HCT116 (cell line): Measurements from ENCODE around the gene SLC23A3. TPM values are rescaled to one million over a fixed set of nuclear protein-coding genes. Genes with fewer than 3 reads are reported as not detected.

Source experiments
- ATAC-seq: fragments of 200-7000 bp; cut with Tn5 transposase; 2 replicates; pipeline ENCODE4 v1.9.1; 2020; ENCODE audit warnings: mild to moderate bottlenecking, moderate library complexity
- BruUV-seq: library from RNA; stranded (reverse); fragments of 400-500 nt; replicated peaks from 2 replicates; lab custom pipeline; 2021; lab: Mats Ljungman, UMichigan
- CTCF ChIA-PET: fragments of 300-600 bp; sonication (Branson Sonifier 250); formaldehyde crosslinking; loops from one replicate; lab custom pipeline; 2021; ENCODE audit warnings: antibody characterized with exemption; lab: Charles Lee
- POLR2A ChIA-PET: fragments of 300-600, 350-600 bp; sonication (Branson Sonifier 250); formaldehyde crosslinking; loops from one replicate; lab custom pipeline; 2021; ENCODE audit warnings: antibody characterized with exemption; lab: Charles Lee
- RAD21 ChIA-PET, 2 experiments: fragments of 300-600 bp; sonication (Branson Sonifier 250); formaldehyde crosslinking; loops; one replicate each; lab custom pipeline; 2023; ENCODE audit warnings: low total read pairs in 2 of 2; ENCODE audit not compliant: uncharacterized antibody in 2 of 2, unreplicated experiment in 2 of 2, low non-redundant PET in 1 of 2; lab: Charles Lee
- DNase-seq: peaks from one replicate; pipeline ENCODE4 v3.0.0-alpha.2; 2010; ENCODE audit warnings: low read depth, low spot score
- H2AFZ ChIP-seq: fragments of 200-600 bp; shearing (Covaris generic), sonication (generic); 2 replicates; pipeline ENCODE4 v1.6.1; 2017; ENCODE audit warnings: low read depth, mixed run types, mixed read lengths, antibody characterized with exemption, low read length; ENCODE audit not compliant: poor library complexity, severe bottlenecking
- H3K27ac ChIP-seq: 2 replicates; pipeline ENCODE4 v1.5.1; 2012; ENCODE audit warnings: low read depth, low read length
- H3K27me3 ChIP-seq: fragments of 200-600 bp; sonication (generic); 2 replicates; pipeline ENCODE4 v1.6.1; 2016; ENCODE audit warnings: mixed run types, low read length, mixed read lengths; ENCODE audit not compliant: insufficient read depth
- H3K36me3 ChIP-seq, 2 experiments: fragments of 200-500 bp in 1 of 2; fragments of 200-600 bp in 1 of 2; sonication (Bioruptor generic) in 1 of 2; sonication (generic) in 1 of 2; 2 replicates each; pipeline versions ENCODE4 v1.5.1 to v1.6.1; 2014 to 2016; ENCODE audit warnings: low read length in 2 of 2, inconsistent platforms in 1 of 2, mixed read lengths in 1 of 2, mixed run types in 1 of 2; ENCODE audit not compliant: insufficient read depth in 2 of 2, control insufficient read depth in 1 of 2
- H3K4me1 ChIP-seq, 2 experiments: fragments of 200-600 bp in 1 of 2; sonication (generic) in 1 of 2; 2 replicates each; pipeline versions ENCODE4 v1.5.1 to v1.6.1; 2012 to 2017; ENCODE audit warnings: low read length in 2 of 2, inconsistent platforms in 1 of 2, mild to moderate bottlenecking in 1 of 2, mixed read lengths in 1 of 2, mixed run types in 1 of 2, moderate library complexity in 1 of 2; ENCODE audit not compliant: insufficient read depth in 2 of 2, control insufficient read depth in 1 of 2
- H3K4me2 ChIP-seq: fragments of 200-600 bp; sonication (generic); 2 replicates; pipeline ENCODE4 v1.6.1; 2017; ENCODE audit warnings: mixed run types, low read length, mixed read lengths
- H3K4me3 ChIP-seq, 2 experiments: fragments of 200-600 bp in 1 of 2; sonication (generic) in 1 of 2; replicated peaks in 1 of 2; 2 replicates each; pipeline ENCODE4 v1.5.1; 2011 to 2016; ENCODE audit warnings: low read length in 2 of 2, control low read depth in 1 of 2, low read depth in 1 of 2, mild to moderate bottlenecking in 1 of 2, mixed read lengths in 1 of 2, mixed run types in 1 of 2
- H3K79me2 ChIP-seq: fragments of 200-600 bp; sonication (generic); 2 replicates; pipeline ENCODE4 v1.6.1; 2017; ENCODE audit warnings: mild to moderate bottlenecking, mixed run types, low read length, moderate library complexity, mixed read lengths; ENCODE audit not compliant: insufficient read depth
- H3K9ac ChIP-seq: fragments of 200-600 bp; sonication (generic); 2 replicates; pipeline ENCODE4 v1.6.1; 2016; ENCODE audit warnings: low read length, mixed read lengths
- H3K9me2 ChIP-seq: fragments of 200-600 bp; sonication (generic), shearing (Covaris generic); 2 replicates; pipeline ENCODE4 v1.6.1; 2017; ENCODE audit warnings: mixed run types, mild to moderate bottlenecking, moderate library complexity; ENCODE audit not compliant: insufficient read depth
- H3K9me3 ChIP-seq, 2 experiments: fragments of 200-500 bp in 1 of 2; fragments of 200-600 bp in 1 of 2; sonication (Bioruptor generic) in 1 of 2; sonication (generic) in 1 of 2; 2 replicates each; pipeline ENCODE4 v1.6.1; 2014 to 2017; ENCODE audit warnings: low read length in 2 of 2, mixed read lengths in 2 of 2, inconsistent platforms in 1 of 2, low read depth in 1 of 2, mild to moderate bottlenecking in 1 of 2, mixed run types in 1 of 2, moderate library complexity in 1 of 2; ENCODE audit not compliant: control insufficient read depth in 1 of 2, insufficient read depth in 1 of 2
- H4K20me1 ChIP-seq: fragments of 200-600 bp; sonication (generic), shearing (Covaris generic); 2 replicates; pipeline ENCODE4 v1.6.1; 2017; ENCODE audit warnings: mixed run types, mild to moderate bottlenecking, moderate library complexity; ENCODE audit not compliant: insufficient read depth
- CTCF ChIP-seq, 3 experiments: fragments of 200-600 bp in 1 of 3; sonication (generic) in 1 of 3; IDR thresholded peaks in 2 of 3; conservative IDR thresholded peaks in 1 of 3; 2 replicates each; pipeline ENCODE4 v1.5.1; 2012 to 2017; ENCODE audit warnings: low read depth in 2 of 3, low read length in 2 of 3, antibody characterized with exemption in 1 of 3, borderline replicate concordance in 1 of 3, control low read depth in 1 of 3, mild to moderate bottlenecking in 1 of 3, mixed read lengths in 1 of 3, mixed run types in 1 of 3, moderate library complexity in 1 of 3; ENCODE audit not compliant: insufficient read depth in 1 of 3
- ELF1 ChIP-seq: IDR thresholded peaks from 2 replicates; pipeline ENCODE4 v1.6.1; 2012; ENCODE audit warnings: low read depth, borderline replicate concordance
- EZH2phosphoT487 ChIP-seq: fragments of 200-600 bp; IDR thresholded peaks from 2 replicates; pipeline ENCODE4 v1.6.1; 2018; ENCODE audit warnings: antibody characterized with exemption, borderline replicate concordance
- FOSL1 ChIP-seq: IDR thresholded peaks from 2 replicates; pipeline ENCODE4 v1.6.1; 2012; ENCODE audit warnings: low read depth
- POLR2A ChIP-seq: IDR thresholded peaks from 2 replicates; pipeline ENCODE4 v1.7.0; 2011; ENCODE audit warnings: borderline replicate concordance; ENCODE audit not compliant: insufficient read depth, insufficient read length; ENCODE audit errors: extremely low read depth
- POLR2AphosphoS5 ChIP-seq: IDR thresholded peaks from 2 replicates; pipeline ENCODE4 v1.6.1; 2011; ENCODE audit warnings: mild to moderate bottlenecking, low read depth, low read length, moderate library complexity
- RAD21 ChIP-seq: IDR thresholded peaks from 2 replicates; pipeline ENCODE4 v1.6.1; 2012; ENCODE audit warnings: low read depth, mild to moderate bottlenecking
- SIN3A ChIP-seq: IDR thresholded peaks from 2 replicates; pipeline ENCODE4 v1.6.1; 2012; ENCODE audit warnings: low read depth
- SRF ChIP-seq: IDR thresholded peaks from 2 replicates; pipeline ENCODE4 v1.6.1; 2012; ENCODE audit warnings: low read depth
- TCF7L2 ChIP-seq: IDR thresholded peaks from 2 replicates; pipeline ENCODE4 v1.7.0; 2011; ENCODE audit warnings: borderline replicate concordance, inconsistent platforms; ENCODE audit not compliant: insufficient read depth, insufficient read length; ENCODE audit errors: extremely low read depth
- YY1 ChIP-seq: IDR thresholded peaks from 2 replicates; pipeline ENCODE4 v1.6.1; 2011; ENCODE audit warnings: low read length, low read depth, moderate library complexity, mild to moderate bottlenecking; ENCODE audit not compliant: insufficient replicate concordance; ENCODE audit errors: extremely low read depth
- ZFX ChIP-seq: fragments of 450-650 bp; IDR thresholded peaks from 2 replicates; pipeline ENCODE4 v1.6.1; 2017
- intact Hi-C: fragments of 100-400 bp; cut with micrococcal nuclease; formaldehyde crosslinking; loops from 2 replicates; pipeline ENCODE4 v1.10.0; 2022
- total RNA-seq: library from RNA; stranded (reverse); gene quantifications from one replicate; pipeline ENCODE4 v1.2.1, GENCODE V29; 2021; ENCODE audit not compliant: unreplicated experiment
- TF ChIP-seq, protein P1 (sequence below): IDR thresholded peaks from 2 replicates; pipeline ENCODE4 v1.6.1; 2011; ENCODE audit warnings: mild to moderate bottlenecking, low read length, moderate library complexity; ENCODE audit not compliant: insufficient replicate concordance; ENCODE audit errors: extremely low read depth
- TF ChIP-seq, protein P2 (sequence below): IDR thresholded peaks from 2 replicates; pipeline ENCODE4 v1.6.1; 2012
- TF ChIP-seq, protein P3 (sequence below): IDR thresholded peaks from 2 replicates; pipeline ENCODE4 v1.6.1; 2012
- TF ChIP-seq, protein P4 (sequence below): IDR thresholded peaks from 2 replicates; pipeline ENCODE4 v1.6.1; 2012; ENCODE audit warnings: low read depth

Gene SLC23A3
- total RNA-seq, 1 experiment from 2014 or later, result 4.8 TPM

DNA sequence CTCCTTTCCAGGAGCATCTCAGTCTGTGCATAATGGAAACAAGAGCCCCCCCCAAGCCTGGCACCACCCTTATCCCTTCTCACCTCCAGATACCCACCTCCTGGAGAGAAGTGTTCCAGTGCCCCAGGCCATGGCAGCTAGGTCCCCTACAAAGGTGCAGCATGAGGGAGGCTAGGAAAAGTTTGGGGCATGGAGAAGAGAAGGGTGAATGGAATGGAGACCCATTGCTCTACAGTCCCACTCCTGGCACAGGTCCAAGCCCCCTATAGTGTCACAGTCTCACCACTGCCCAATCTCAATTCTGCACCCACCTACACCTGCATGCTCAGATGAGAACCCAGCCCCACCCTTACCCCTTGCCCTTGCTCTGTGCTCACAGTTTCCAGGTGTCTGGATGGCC, 897 bp downstream of the SLC23A3 start:
- BruUV-seq, result no TSS peak
- no peak overlapping the region for H3K27ac ChIP-seq
- no peak overlapping the region for H3K4me3 ChIP-seq
- peaks cover 0 to 1% of the 10 kb centered on the region in 2 experiments; a peak in 2 of 4 replicates for H3K36me3 ChIP-seq
- RAD21 ChIA-PET, result no interaction called here
- POLR2A ChIA-PET, result no interaction called here
- H3K9ac ChIP-seq, result no peak overlapping the region
- H4K20me1 ChIP-seq, result no peaks in the 10 kb centered on the region
- no peaks in the 10 kb centered on the region for H3K9me3 ChIP-seq
- CTCF ChIA-PET, result no interaction called here
- no peaks in the 10 kb centered on the region for H3K4me1 ChIP-seq
- no peak overlapping the region for H3K4me2 ChIP-seq
- intact Hi-C loops, result no loop called here
- no peak for DNase-seq
- no peak for ATAC-seq
- H3K79me2 ChIP-seq, result no peaks in the 10 kb centered on the region
- no peaks in the 10 kb centered on the region for H3K27me3 ChIP-seq
- TF ChIP-seq FOSL1, result no peak
- TF ChIP-seq SIN3A, result no peak
- TF ChIP-seq, protein P1, sequence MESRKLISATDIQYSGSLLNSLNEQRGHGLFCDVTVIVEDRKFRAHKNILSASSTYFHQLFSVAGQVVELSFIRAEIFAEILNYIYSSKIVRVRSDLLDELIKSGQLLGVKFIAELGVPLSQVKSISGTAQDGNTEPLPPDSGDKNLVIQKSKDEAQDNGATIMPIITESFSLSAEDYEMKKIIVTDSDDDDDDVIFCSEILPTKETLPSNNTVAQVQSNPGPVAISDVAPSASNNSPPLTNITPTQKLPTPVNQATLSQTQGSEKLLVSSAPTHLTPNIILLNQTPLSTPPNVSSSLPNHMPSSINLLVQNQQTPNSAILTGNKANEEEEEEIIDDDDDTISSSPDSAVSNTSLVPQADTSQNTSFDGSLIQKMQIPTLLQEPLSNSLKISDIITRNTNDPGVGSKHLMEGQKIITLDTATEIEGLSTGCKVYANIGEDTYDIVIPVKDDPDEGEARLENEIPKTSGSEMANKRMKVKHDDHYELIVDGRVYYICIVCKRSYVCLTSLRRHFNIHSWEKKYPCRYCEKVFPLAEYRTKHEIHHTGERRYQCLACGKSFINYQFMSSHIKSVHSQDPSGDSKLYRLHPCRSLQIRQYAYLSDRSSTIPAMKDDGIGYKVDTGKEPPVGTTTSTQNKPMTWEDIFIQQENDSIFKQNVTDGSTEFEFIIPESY, result no peak
- TF ChIP-seq RAD21, result no peak
- no peak for TF ChIP-seq TCF7L2
- TF ChIP-seq, protein P2, sequence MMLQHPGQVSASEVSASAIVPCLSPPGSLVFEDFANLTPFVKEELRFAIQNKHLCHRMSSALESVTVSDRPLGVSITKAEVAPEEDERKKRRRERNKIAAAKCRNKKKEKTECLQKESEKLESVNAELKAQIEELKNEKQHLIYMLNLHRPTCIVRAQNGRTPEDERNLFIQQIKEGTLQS, result no peak
- no peak for TF ChIP-seq POLR2A
- TF ChIP-seq ELF1, result no peak
- no peak for TF ChIP-seq SRF
- TF ChIP-seq, protein P3, sequence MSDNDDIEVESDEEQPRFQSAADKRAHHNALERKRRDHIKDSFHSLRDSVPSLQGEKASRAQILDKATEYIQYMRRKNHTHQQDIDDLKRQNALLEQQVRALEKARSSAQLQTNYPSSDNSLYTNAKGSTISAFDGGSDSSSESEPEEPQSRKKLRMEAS, result no peak
- TF ChIP-seq, protein P4, sequence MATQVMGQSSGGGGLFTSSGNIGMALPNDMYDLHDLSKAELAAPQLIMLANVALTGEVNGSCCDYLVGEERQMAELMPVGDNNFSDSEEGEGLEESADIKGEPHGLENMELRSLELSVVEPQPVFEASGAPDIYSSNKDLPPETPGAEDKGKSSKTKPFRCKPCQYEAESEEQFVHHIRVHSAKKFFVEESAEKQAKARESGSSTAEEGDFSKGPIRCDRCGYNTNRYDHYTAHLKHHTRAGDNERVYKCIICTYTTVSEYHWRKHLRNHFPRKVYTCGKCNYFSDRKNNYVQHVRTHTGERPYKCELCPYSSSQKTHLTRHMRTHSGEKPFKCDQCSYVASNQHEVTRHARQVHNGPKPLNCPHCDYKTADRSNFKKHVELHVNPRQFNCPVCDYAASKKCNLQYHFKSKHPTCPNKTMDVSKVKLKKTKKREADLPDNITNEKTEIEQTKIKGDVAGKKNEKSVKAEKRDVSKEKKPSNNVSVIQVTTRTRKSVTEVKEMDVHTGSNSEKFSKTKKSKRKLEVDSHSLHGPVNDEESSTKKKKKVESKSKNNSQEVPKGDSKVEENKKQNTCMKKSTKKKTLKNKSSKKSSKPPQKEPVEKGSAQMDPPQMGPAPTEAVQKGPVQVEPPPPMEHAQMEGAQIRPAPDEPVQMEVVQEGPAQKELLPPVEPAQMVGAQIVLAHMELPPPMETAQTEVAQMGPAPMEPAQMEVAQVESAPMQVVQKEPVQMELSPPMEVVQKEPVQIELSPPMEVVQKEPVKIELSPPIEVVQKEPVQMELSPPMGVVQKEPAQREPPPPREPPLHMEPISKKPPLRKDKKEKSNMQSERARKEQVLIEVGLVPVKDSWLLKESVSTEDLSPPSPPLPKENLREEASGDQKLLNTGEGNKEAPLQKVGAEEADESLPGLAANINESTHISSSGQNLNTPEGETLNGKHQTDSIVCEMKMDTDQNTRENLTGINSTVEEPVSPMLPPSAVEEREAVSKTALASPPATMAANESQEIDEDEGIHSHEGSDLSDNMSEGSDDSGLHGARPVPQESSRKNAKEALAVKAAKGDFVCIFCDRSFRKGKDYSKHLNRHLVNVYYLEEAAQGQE, result no peak
- TF ChIP-seq YY1, result no peak
- TF ChIP-seq POLR2AphosphoS5, result no peak
- no peak for TF ChIP-seq EZH2phosphoT487
- no peak for TF ChIP-seq ZFX
- no peak for TF ChIP-seq CTCF (IDR thresholded peaks at IDR 0.05 in 2 of 3, conservative IDR thresholded peaks at IDR 0.05 in 1 of 3; ENCODE audit: borderline replicate concordance in 1 of 3, insufficient read depth in 1 of 3, low read depth in 2 of 3, low read length in 2 of 3)
- H3K9me2 ChIP-seq, result no peaks in the 10 kb centered on the region
- H2AFZ ChIP-seq, result no peak overlapping the region
